B cell (primary cell): Measurements from ENCODE around the gene LDLRAD3. TPM values are rescaled to one million over a fixed set of nuclear protein-coding genes. Genes with fewer than 3 reads are reported as not detected.

Experiments used
- ATAC-seq: fragments of 200-7000 bp; cut with Tn5 transposase; one replicate; pipeline ENCODE4 v1.10.0; 2021; ENCODE audit warnings: low read depth, mild to moderate bottlenecking, moderate number of reproducible peaks, moderate library complexity
- CTCF ChIA-PET: fragments of 350-600 bp; sonication (Branson Sonifier 250); formaldehyde crosslinking; loops from one replicate; lab custom pipeline; 2021; ENCODE audit warnings: antibody characterized with exemption, inconsistent platforms; lab: Charles Lee
- POLR2A ChIA-PET: fragments of 350-600 bp; sonication (Branson Sonifier 250); formaldehyde crosslinking; loops from one replicate; lab custom pipeline; 2021; ENCODE audit warnings: antibody characterized with exemption; lab: Charles Lee
- DNase-seq: peaks from one replicate; pipeline ENCODE4 v3.0.0; 2013
- H2AFZ ChIP-seq: 2 replicates; pipeline ENCODE4 v1.6.1; 2012; ENCODE audit warnings: mild to moderate bottlenecking, low read depth, low read length; ENCODE audit not compliant: insufficient read depth, poor library complexity, severe bottlenecking
- H3K27ac ChIP-seq, 2 donors: 1 replicate in 1 of 2; 2 replicates in 1 of 2; pipeline ENCODE4 v1.5.1; 2012 to 2013; ENCODE audit warnings: low read length in 2 of 2, mild to moderate bottlenecking in 2 of 2, moderate library complexity in 1 of 2
- H3K27me3 ChIP-seq, 4 experiments: fragments of 200-600 bp in 1 of 4; sonication (generic) in 1 of 4; replicated peaks in 1 of 4; 1 replicate in 2 of 4; 2 replicates in 2 of 4; pipeline versions ENCODE4 v1.6.1 to v1.7.0; 2013 to 2016; ENCODE audit warnings: low read length in 3 of 4, mild to moderate bottlenecking in 2 of 4, mixed read lengths in 1 of 4, moderate library complexity in 1 of 4; ENCODE audit not compliant: insufficient read depth in 4 of 4, control insufficient read depth in 3 of 4; ENCODE audit errors: control extremely low read depth in 1 of 4
- H3K36me3 ChIP-seq, 2 experiments: replicated peaks in 1 of 2; 1 replicate in 1 of 2; 2 replicates in 1 of 2; pipeline versions ENCODE4 v1.6.1 to v1.7.1; 2013; ENCODE audit warnings: low read length in 1 of 2; ENCODE audit not compliant: insufficient read depth in 2 of 2, control insufficient read depth in 1 of 2; ENCODE audit errors: control extremely low read depth in 1 of 2, extremely low read depth in 1 of 2
- H3K4me1 ChIP-seq, 2 donors: fragments of 200-600 bp in 1 of 2; sonication (generic) in 1 of 2; 1 replicate in 1 of 2; 2 replicates in 1 of 2; pipeline versions ENCODE4 v1.5.1 to v1.6.1; 2013 to 2017; ENCODE audit warnings: low read length in 2 of 2; ENCODE audit not compliant: control insufficient read depth in 2 of 2, insufficient read depth in 2 of 2
- H3K4me2 ChIP-seq: replicated peaks from 2 replicates; pipeline ENCODE3; 2012; ENCODE audit warnings: mild to moderate bottlenecking, low read depth, low read length; ENCODE audit not compliant: poor library complexity, severe bottlenecking
- H3K4me3 ChIP-seq, 5 experiments: fragments of 200-600 bp in 1 of 5; sonication (generic) in 1 of 5; 1 replicate in 3 of 5; 2 replicates in 2 of 5; pipeline versions ENCODE4 v1.5.1 to v1.7.0; 2011 to 2016; ENCODE audit warnings: low read length in 4 of 5, mild to moderate bottlenecking in 4 of 5, low read depth in 2 of 5, control low read depth in 1 of 5, moderate library complexity in 1 of 5; ENCODE audit not compliant: insufficient read depth in 1 of 5; ENCODE audit errors: control extremely low read depth in 1 of 5, extremely low read depth in 1 of 5
- H3K79me2 ChIP-seq: fragments of 200-600 bp; sonication (generic); one replicate; pipeline ENCODE4 v1.6.0; 2016; ENCODE audit warnings: low read length; ENCODE audit not compliant: control insufficient read depth, insufficient read depth
- H3K9ac ChIP-seq: fragments of 200-600 bp; sonication (generic); 2 replicates; pipeline ENCODE4 v1.6.1; 2017; ENCODE audit warnings: mild to moderate bottlenecking, low read length, moderate library complexity
- H3K9me3 ChIP-seq, 3 donors: one replicate each; pipeline versions ENCODE4 v1.6.1 to v1.7.1; 2013; ENCODE audit warnings: low read length in 2 of 3; ENCODE audit not compliant: control insufficient read depth in 2 of 3, insufficient read depth in 1 of 3; ENCODE audit errors: control extremely low read depth in 1 of 3
- H4K20me1 ChIP-seq: 2 replicates; pipeline ENCODE4 v1.6.0; 2012; ENCODE audit warnings: mild to moderate bottlenecking, low read length; ENCODE audit not compliant: insufficient read depth, control insufficient read depth, poor library complexity, severe bottlenecking
- H3K27ac Mint-ChIP-seq: one replicate; pipeline ENCODE4 v1.8.0; 2021; ENCODE audit warnings: mixed read lengths
- H3K27me3 Mint-ChIP-seq: one replicate; pipeline ENCODE4 v1.8.0; 2021; ENCODE audit warnings: mixed read lengths
- H3K4me1 Mint-ChIP-seq: one replicate; pipeline ENCODE4 v1.8.0; 2021; ENCODE audit warnings: mixed read lengths
- H3K4me3 Mint-ChIP-seq: one replicate; pipeline ENCODE4 v1.8.0; 2021; ENCODE audit warnings: mixed read lengths
- H3K9me3 Mint-ChIP-seq: one replicate; pipeline ENCODE4 v1.8.0; 2022; ENCODE audit warnings: mixed read lengths; ENCODE audit not compliant: insufficient read depth
- CTCF ChIP-seq: fragments of 200-600 bp; IDR thresholded peaks from one replicate; pipeline ENCODE4 v1.8.0; 2022; ENCODE audit warnings: antibody characterized with exemption, mild to moderate bottlenecking
- EZH2 ChIP-seq: IDR thresholded peaks from 2 replicates; pipeline ENCODE4 v1.6.1; 2012; ENCODE audit warnings: borderline replicate concordance, low read depth, mild to moderate bottlenecking, moderate library complexity, low read length; ENCODE audit not compliant: insufficient read depth, poor library complexity, severe bottlenecking
- WGBS: methylation state at CpG from one replicate; pipeline ENCODE4 v1.1.5; 2013; ENCODE audit warnings: missing lambda C conversion rate; ENCODE audit not compliant: insufficient coverage; 5-methylcytosine and 5-hydroxymethylcytosine counted together
- intact Hi-C: fragments of 100-400 bp; cut with micrococcal nuclease; formaldehyde crosslinking; loops from one replicate; pipeline ENCODE4 v1.10.0; 2022
- polyA plus RNA-seq: library from polyadenylated mRNA; depleted of rRNA; stranded (reverse); fragments of >200 nt; gene quantifications from 2 replicates; pipeline ENCODE4 v1.2.3, GENCODE V29; 2012
- total RNA-seq, 2 donors: library from RNA; stranded (reverse); fragments of 120-200 nt in 1 of 2; gene quantifications; 1 replicate in 1 of 2; 2 replicates in 1 of 2; pipeline versions ENCODE4 v1.2.3 to v1.2.4, GENCODE V29; 2013 to 2022

The LDLRAD3 gene
- total and polyA plus RNA-seq, 2 donors (not counting 1 experiment from before 2014, with no cell fraction given) = 0.01 TPM; not detected in 1

- no peaks in the 10 kb centered on the region for H4K20me1 ChIP-seq
- Mint-ChIP-seq H3K4me3 (no peak overlapping the region), H3K9me3 (peaks cover 2% of the 10 kb centered on the region), H3K4me1 (no peaks in the 10 kb centered on the region), H3K27me3 (peaks cover 15% of the 10 kb centered on the region), H3K27ac (no peak overlapping the region)
- H3K27ac ChIP-seq = no peak overlapping the region
- H3K9ac ChIP-seq = no peak overlapping the region
- no peaks in the 10 kb centered on the region for H3K79me2 ChIP-seq
- H3K4me1 ChIP-seq = no peaks in the 10 kb centered on the region
- no peak overlapping the region for H3K4me2 ChIP-seq
- peaks cover 0 to 15% (median 0%) of the 10 kb centered on the region in 3 donors for H3K9me3 ChIP-seq
- ChIA-PET CTCF (no interaction called here), POLR2A (no interaction called here)
- ATAC-seq (no peak), DNase-seq (no peak)
- intact Hi-C loops = no loop called here
- TF ChIP-seq CTCF = no peak
- TF ChIP-seq EZH2 = no peak
- H3K27me3 ChIP-seq = no peaks in the 10 kb centered on the region
- H3K36me3 ChIP-seq = no peaks in the 10 kb centered on the region
- WGBS = 94% methylated on average over 11 of the region's 11 CpGs
- H2AFZ ChIP-seq = no peak overlapping the region
- no peak overlapping the region for H3K4me3 ChIP-seq
Observed at GRCh38 chr11:36078686-36079055, 134.8 kb downstream of the LDLRAD3 start.

- H3K79me2 ChIP-seq = no peaks in the 10 kb centered on the region
- H4K20me1 ChIP-seq = no peaks in the 10 kb centered on the region
- Mint-ChIP-seq H3K9me3 (peaks cover 4% of the 10 kb centered on the region), H3K27me3 (peaks cover 9% of the 10 kb centered on the region), H3K4me1 (no peaks in the 10 kb centered on the region), H3K27ac (no peak overlapping the region), H3K4me3 (no peak overlapping the region)
- POLR2A ChIA-PET = no interaction called here
- DNase-seq = no peak
- CTCF ChIA-PET = no interaction called here
- ATAC-seq = no peak
- H3K27me3 ChIP-seq = no peaks in the 10 kb centered on the region
- H3K27ac ChIP-seq = no peak overlapping the region
- no peaks in the 10 kb centered on the region for H3K4me1 ChIP-seq
- TF ChIP-seq CTCF (no peak), EZH2 (no peak)
- no peak overlapping the region for H3K4me2 ChIP-seq
- no peak overlapping the region for H2AFZ ChIP-seq
- no peak overlapping the region for H3K9ac ChIP-seq
- intact Hi-C loops = no loop called here
- no peaks in the 10 kb centered on the region for H3K36me3 ChIP-seq
- H3K9me3 ChIP-seq = peaks cover 0 to 15% (median 0%) of the 10 kb centered on the region in 3 donors
- WGBS = 100% methylated on average over 3 of the region's 7 CpGs
- H3K4me3 ChIP-seq = no peak overlapping the region
Observed at GRCh38 chr11:36079878-36080675, 136.2 kb downstream of the LDLRAD3 start.
